ENCODE measurements around the gene ZNF519. TPM values are rescaled to one million over a fixed set of nuclear protein-coding genes. Genes with fewer than 3 reads are reported as not detected.
"Not testable (repeated sequence)": the region's sequence is repeated elsewhere in the genome, so short reads cannot be mapped to it uniquely, and the experiment has no call there.

The ZNF519 gene
- total and polyA plus RNA-seq, 2 of the 8 experiments (the other 6 are each of a cell fraction or from before 2014, with no cell fraction given): 24.0 to 38.6 TPM

DNA sequence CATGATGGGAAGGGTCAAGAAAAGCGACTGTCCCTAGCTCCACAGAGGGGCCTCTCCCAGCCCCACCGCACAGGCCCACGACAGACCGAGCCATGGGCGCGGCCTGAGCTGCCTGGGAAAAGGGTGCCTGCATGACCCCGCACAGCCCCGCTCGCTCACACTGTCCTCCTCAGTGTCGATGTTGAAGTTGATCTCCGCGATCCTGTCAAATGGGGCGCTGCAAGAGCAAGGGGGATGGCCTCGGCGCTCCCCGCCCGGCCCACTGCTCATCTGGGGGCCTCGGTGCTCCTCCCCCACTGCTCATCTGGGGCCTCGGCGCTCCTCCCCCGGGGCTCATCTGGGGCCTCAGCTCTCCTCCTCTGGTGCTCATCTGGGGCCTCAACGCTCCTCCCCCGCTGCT lies 14.5 kb upstream of the ZNF519 start:
- H4K5ac ChIP-seq (ENCODE audit: insufficient read length, low read depth, low read length); H3K27me3 ChIP-seq (replicated peaks in 1 of 4; ENCODE audit: control insufficient read depth in 3 of 4, extremely low read depth in 1 of 4, insufficient read depth in 3 of 4, low read length in 3 of 4); H2BK12ac ChIP-seq (ENCODE audit: low read depth, low read length); H3K4me2 ChIP-seq (ENCODE audit: insufficient read depth in 1 of 2, low read depth in 2 of 2, low read length in 2 of 2); H3K36me3 ChIP-seq (ENCODE audit: control insufficient read depth in 2 of 4, insufficient read depth in 4 of 4, low read length in 3 of 4); H3K79me1 ChIP-seq (ENCODE audit: low read depth, low read length); H4K8ac ChIP-seq (ENCODE audit: extremely low read depth, insufficient read depth, low read length); H2AFZ ChIP-seq (ENCODE audit: low read length); H3K23ac ChIP-seq (ENCODE audit: insufficient read length); H3K56ac ChIP-seq (replicated peaks; ENCODE audit: insufficient read length, low read depth, low read length); H3K4me3 ChIP-seq (ENCODE audit: extremely low read depth in 1 of 4, insufficient read depth in 2 of 4, low read depth in 3 of 4, low read length in 4 of 4); H2BK15ac ChIP-seq (ENCODE audit: low read length); FAIRE-seq; DNase-seq (ENCODE audit: low read depth in 1 of 2, low spot score in 2 of 2); H3K23me2 ChIP-seq (ENCODE audit: low read depth, low read length); H3K14ac ChIP-seq (ENCODE audit: insufficient read length); H2BK20ac ChIP-seq (ENCODE audit: low read length); H4K20me1 ChIP-seq (replicated peaks in 1 of 2; ENCODE audit: control insufficient read depth in 1 of 2, insufficient read depth in 2 of 2, low read length in 2 of 2); CTCF ChIA-PET (ENCODE audit: partially characterized antibody); H2BK5ac ChIP-seq (ENCODE audit: low read depth, low read length); H3K4me1 ChIP-seq (replicated peaks in 1 of 4; ENCODE audit: control insufficient read depth in 3 of 4, insufficient read depth in 4 of 4, low read length in 3 of 4); H3K18ac ChIP-seq (ENCODE audit: extremely low read depth, low read length); H4K91ac ChIP-seq (replicated peaks; ENCODE audit: insufficient read length, low read length); H3K27ac ChIP-seq (ENCODE audit: low read depth, low read length); POLR2A ChIA-PET (ENCODE audit: partially characterized antibody); H2AK5ac ChIP-seq (ENCODE audit: low read depth, low read length); H3K9ac ChIP-seq (replicated peaks in 1 of 4; ENCODE audit: extremely low read depth in 1 of 4, low read depth in 3 of 4, low read length in 3 of 4); H3K79me2 ChIP-seq (ENCODE audit: control insufficient read depth in 1 of 2, insufficient read depth in 2 of 2, low read length in 2 of 2); H2BK120ac ChIP-seq (replicated peaks; ENCODE audit: low read depth, low read length); H3K4ac ChIP-seq (replicated peaks; ENCODE audit: insufficient read length, low read depth, low read length): not testable (repeated sequence)
- H3K9me3 ChIP-seq (ENCODE audit: insufficient read depth in 2 of 2, low read depth in 1 of 2, low read length in 1 of 2): peaks cover 10 to 90% of the 10 kb centered on the region in 2 experiments; a peak in 3 of 4 replicates
- 96% methylated on average over 7 of the region's 23 CpGs; no CpG with 5 or more reads in 1 of the 2 experiments for WGBS, 2 experiments (ENCODE audit: extremely low coverage in 1 of 2, insufficient coverage in 1 of 2, insufficient read length in 1 of 2, insufficient replicate concordance in 2 of 2, low coverage in 1 of 2, low lambda C conversion rate in 2 of 2, missing lambda C conversion rate in 1 of 2)

DNA sequence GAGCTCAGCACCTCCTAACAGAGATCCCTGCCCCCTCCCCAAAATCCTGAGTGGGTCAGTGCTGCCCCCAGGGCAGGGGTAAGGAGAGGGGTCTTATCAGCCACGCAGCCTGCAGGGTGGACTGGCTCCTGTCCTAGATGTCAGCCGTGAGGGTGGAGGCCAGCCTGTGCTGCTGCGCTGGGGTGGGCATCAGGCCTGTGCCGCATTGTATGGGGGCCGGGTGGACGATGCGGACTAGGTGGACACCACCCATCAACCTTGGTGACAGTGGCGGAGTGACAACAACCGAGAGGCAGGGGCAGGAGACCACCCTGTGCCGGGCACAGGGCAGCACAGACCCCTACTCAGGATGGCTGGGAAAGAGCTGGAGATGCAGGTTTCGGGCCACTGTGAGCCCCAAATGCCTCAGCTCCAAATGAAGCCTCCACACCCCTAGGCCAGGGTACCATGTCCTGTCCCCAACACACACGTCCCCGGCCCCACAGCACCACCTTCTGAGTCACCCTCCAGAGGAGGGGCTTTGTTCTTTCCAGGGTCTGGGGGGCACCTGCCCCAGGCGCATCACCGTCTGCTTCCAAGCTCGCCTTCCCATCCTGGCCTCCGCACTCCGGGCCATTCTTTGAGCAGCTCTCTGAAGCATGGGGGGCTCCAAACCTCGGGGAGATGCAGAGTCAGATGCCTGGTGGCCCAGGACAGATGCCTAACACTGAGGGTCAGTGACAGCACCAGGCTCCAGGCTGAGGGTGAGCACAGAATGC lies 13.5 kb upstream of the ZNF519 start:
- H3K4me1 ChIP-seq (replicated peaks in 1 of 4; ENCODE audit: control insufficient read depth in 3 of 4, insufficient read depth in 4 of 4, low read length in 3 of 4); FAIRE-seq; H4K91ac ChIP-seq (replicated peaks; ENCODE audit: insufficient read length, low read length); H2AK5ac ChIP-seq (ENCODE audit: low read depth, low read length); H3K79me2 ChIP-seq (ENCODE audit: control insufficient read depth in 1 of 2, insufficient read depth in 2 of 2, low read length in 2 of 2); H2BK20ac ChIP-seq (ENCODE audit: low read length); H3K56ac ChIP-seq (replicated peaks; ENCODE audit: insufficient read length, low read depth, low read length); H3K79me1 ChIP-seq (ENCODE audit: low read depth, low read length); H3K23ac ChIP-seq (ENCODE audit: insufficient read length); H3K4me2 ChIP-seq (ENCODE audit: insufficient read depth in 1 of 2, low read depth in 2 of 2, low read length in 2 of 2); H2AFZ ChIP-seq (ENCODE audit: low read length); H3K27me3 ChIP-seq (replicated peaks in 1 of 4; ENCODE audit: control insufficient read depth in 3 of 4, extremely low read depth in 1 of 4, insufficient read depth in 3 of 4, low read length in 3 of 4); H3K18ac ChIP-seq (ENCODE audit: extremely low read depth, low read length); H2BK12ac ChIP-seq (ENCODE audit: low read depth, low read length); H3K4me3 ChIP-seq (ENCODE audit: extremely low read depth in 1 of 4, insufficient read depth in 2 of 4, low read depth in 3 of 4, low read length in 4 of 4); H3K23me2 ChIP-seq (ENCODE audit: low read depth, low read length); H3K9ac ChIP-seq (replicated peaks in 1 of 4; ENCODE audit: extremely low read depth in 1 of 4, low read depth in 3 of 4, low read length in 3 of 4); POLR2A ChIA-PET (ENCODE audit: partially characterized antibody); H2BK5ac ChIP-seq (ENCODE audit: low read depth, low read length); CTCF ChIA-PET (ENCODE audit: partially characterized antibody); H3K14ac ChIP-seq (ENCODE audit: insufficient read length); H4K8ac ChIP-seq (ENCODE audit: extremely low read depth, insufficient read depth, low read length); H3K4ac ChIP-seq (replicated peaks; ENCODE audit: insufficient read length, low read depth, low read length); H2BK120ac ChIP-seq (replicated peaks; ENCODE audit: low read depth, low read length); H3K36me3 ChIP-seq (ENCODE audit: control insufficient read depth in 2 of 4, insufficient read depth in 4 of 4, low read length in 3 of 4); H4K5ac ChIP-seq (ENCODE audit: insufficient read length, low read depth, low read length); H3K27ac ChIP-seq (ENCODE audit: low read depth, low read length); H2BK15ac ChIP-seq (ENCODE audit: low read length); DNase-seq (ENCODE audit: low read depth in 1 of 2, low spot score in 2 of 2); H4K20me1 ChIP-seq (replicated peaks in 1 of 2; ENCODE audit: control insufficient read depth in 1 of 2, insufficient read depth in 2 of 2, low read length in 2 of 2): not testable (repeated sequence)
- H3K9me3 ChIP-seq (ENCODE audit: insufficient read depth in 2 of 2, low read depth in 1 of 2, low read length in 1 of 2): peaks cover 7 to 90% of the 10 kb centered on the region in 2 experiments; a peak in 3 of 4 replicates
- 87% methylated on average over 18 of the region's 19 CpGs; no CpG with 5 or more reads in 1 of the 2 experiments for WGBS, 2 experiments (ENCODE audit: extremely low coverage in 1 of 2, insufficient coverage in 1 of 2, insufficient read length in 1 of 2, insufficient replicate concordance in 2 of 2, low coverage in 1 of 2, low lambda C conversion rate in 2 of 2, missing lambda C conversion rate in 1 of 2)

All from H1 (cell line).